Fibroblast of lung (primary cell): ENCODE measurements around the gene NKD2.

Source experiments
- CTCF ChIP-seq, 2 donors: IDR thresholded peaks in 1 of 2; conservative IDR thresholded peaks in 1 of 2; 1 replicate in 1 of 2; 2 replicates in 1 of 2; pipeline ENCODE4 v1.5.1; 2011 to 2012; ENCODE audit warnings: low read length in 2 of 2, control low read depth in 1 of 2, inconsistent platforms in 1 of 2, low read depth in 1 of 2, mild to moderate bottlenecking in 1 of 2
- EZH2 ChIP-seq: IDR thresholded peaks from 2 replicates; pipeline ENCODE4 v1.5.1; 2012; ENCODE audit warnings: low read length, control low read depth, mild to moderate bottlenecking; ENCODE audit errors: missing control alignments

GRCh38 chr5:1032551-1033027, 24.0 kb downstream of the NKD2 start:
- TF ChIP-seq CTCF (conservative IDR thresholded peaks at IDR 0.05 in 1 of 2, IDR thresholded peaks at IDR 0.05 in 1 of 2; ENCODE audit: low read depth in 1 of 2, low read length in 2 of 2) = no peak
- TF ChIP-seq EZH2 = no peak
